SU-DHL-6 (cell line): ENCODE data around the gene APOE.

Source experiments
- EZH2phosphoT487 ChIP-seq: fragments of 200-600 bp; sonication (generic), shearing (Covaris generic); conservative IDR thresholded peaks from 2 replicates; pipeline ENCODE4 v1.6.1; 2018; ENCODE audit warnings: mild to moderate bottlenecking, antibody characterized with exemption, low read length, moderate library complexity, mixed read lengths
- TF ChIP-seq, protein P1 (sequence below): fragments of 200-600 bp; sonication (generic); IDR thresholded peaks from one replicate; pipeline ENCODE4 v1.5.1; 2017; ENCODE audit warnings: antibody characterized with exemption, mild to moderate bottlenecking, low read length, moderate library complexity; ENCODE audit not compliant: insufficient read depth, poor library complexity, severe bottlenecking

DNA sequence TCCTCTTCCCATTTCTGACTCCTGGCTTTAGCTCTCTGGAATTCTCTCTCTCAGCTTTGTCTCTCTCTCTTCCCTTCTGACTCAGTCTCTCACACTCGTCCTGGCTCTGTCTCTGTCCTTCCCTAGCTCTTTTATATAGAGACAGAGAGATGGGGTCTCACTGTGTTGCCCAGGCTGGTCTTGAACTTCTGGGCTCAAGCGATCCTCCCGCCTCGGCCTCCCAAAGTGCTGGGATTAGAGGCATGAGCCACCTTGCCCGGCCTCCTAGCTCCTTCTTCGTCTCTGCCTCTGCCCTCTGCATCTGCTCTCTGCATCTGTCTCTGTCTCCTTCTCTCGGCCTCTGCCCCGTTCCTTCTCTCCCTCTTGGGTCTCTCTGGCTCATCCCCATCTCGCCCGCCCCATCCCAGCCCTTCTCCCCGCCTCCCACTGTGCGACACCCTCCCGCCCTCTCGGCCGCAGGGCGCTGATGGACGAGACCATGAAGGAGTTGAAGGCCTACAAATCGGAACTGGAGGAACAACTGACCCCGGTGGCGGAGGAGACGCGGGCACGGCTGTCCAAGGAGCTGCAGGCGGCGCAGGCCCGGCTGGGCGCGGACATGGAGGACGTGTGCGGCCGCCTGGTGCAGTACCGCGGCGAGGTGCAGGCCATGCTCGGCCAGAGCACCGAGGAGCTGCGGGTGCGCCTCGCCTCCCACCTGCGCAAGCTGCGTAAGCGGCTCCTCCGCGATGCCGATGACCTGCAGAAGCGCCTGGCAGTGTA lies 2.7 kb downstream of the APOE start:
- TF ChIP-seq, protein P1, sequence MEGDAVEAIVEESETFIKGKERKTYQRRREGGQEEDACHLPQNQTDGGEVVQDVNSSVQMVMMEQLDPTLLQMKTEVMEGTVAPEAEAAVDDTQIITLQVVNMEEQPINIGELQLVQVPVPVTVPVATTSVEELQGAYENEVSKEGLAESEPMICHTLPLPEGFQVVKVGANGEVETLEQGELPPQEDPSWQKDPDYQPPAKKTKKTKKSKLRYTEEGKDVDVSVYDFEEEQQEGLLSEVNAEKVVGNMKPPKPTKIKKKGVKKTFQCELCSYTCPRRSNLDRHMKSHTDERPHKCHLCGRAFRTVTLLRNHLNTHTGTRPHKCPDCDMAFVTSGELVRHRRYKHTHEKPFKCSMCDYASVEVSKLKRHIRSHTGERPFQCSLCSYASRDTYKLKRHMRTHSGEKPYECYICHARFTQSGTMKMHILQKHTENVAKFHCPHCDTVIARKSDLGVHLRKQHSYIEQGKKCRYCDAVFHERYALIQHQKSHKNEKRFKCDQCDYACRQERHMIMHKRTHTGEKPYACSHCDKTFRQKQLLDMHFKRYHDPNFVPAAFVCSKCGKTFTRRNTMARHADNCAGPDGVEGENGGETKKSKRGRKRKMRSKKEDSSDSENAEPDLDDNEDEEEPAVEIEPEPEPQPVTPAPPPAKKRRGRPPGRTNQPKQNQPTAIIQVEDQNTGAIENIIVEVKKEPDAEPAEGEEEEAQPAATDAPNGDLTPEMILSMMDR, result no peak
- TF ChIP-seq EZH2phosphoT487, result no peak
